Activated CD8-positive, alpha-beta T cell treated with anti-CD3 and anti-CD28 coated beads, Interleukin-2, amount 10 ng/mL, durations not matched to agents 7 days and 5 days (primary cell): ENCODE measurements around the gene HS3ST5. TPM values are rescaled to one million over a fixed set of nuclear protein-coding genes. Genes with fewer than 3 reads are reported as not detected.
A peak's percentile ranks its signal among the peaks of the same experiment; 100 is the strongest.

Experiments used
- ATAC-seq: fragments of 150-1000 bp; cut with Tn5 transposase; one replicate; pipeline ENCODE4 v1.10.0; 2021; ENCODE audit warnings: moderate library complexity
- CTCF ChIA-PET: fragments of 350-600 bp; sonication (Branson Sonifier 250); formaldehyde crosslinking; loops from one replicate; lab custom pipeline; 2021; ENCODE audit warnings: antibody characterized with exemption; lab: Charles Lee
- POLR2A ChIA-PET: fragments of 350-600 bp; sonication (Branson Sonifier 250); formaldehyde crosslinking; loops from one replicate; lab custom pipeline; 2021; ENCODE audit warnings: antibody characterized with exemption; lab: Charles Lee
- DNase-seq: peaks from one replicate; pipeline ENCODE4 v3.0.0-alpha.2; 2020
- H3K27ac Mint-ChIP-seq: one replicate; pipeline ENCODE4 v1.8.0; 2021; ENCODE audit warnings: mild to moderate bottlenecking, mixed read lengths
- H3K27me3 Mint-ChIP-seq: one replicate; pipeline ENCODE4 v1.8.0; 2021; ENCODE audit warnings: low read depth, mixed read lengths
- H3K36me3 Mint-ChIP-seq: one replicate; pipeline ENCODE4 v1.8.0; 2021; ENCODE audit warnings: low read depth, mixed read lengths
- H3K4me1 Mint-ChIP-seq: one replicate; pipeline ENCODE4 v1.8.0; 2021; ENCODE audit warnings: low read depth, mixed read lengths
- H3K4me3 Mint-ChIP-seq: one replicate; pipeline ENCODE4 v1.8.0; 2021; ENCODE audit warnings: mild to moderate bottlenecking, mixed read lengths
- H3K9me3 Mint-ChIP-seq: one replicate; pipeline ENCODE4 v1.8.0; 2022; ENCODE audit warnings: mixed read lengths; ENCODE audit not compliant: insufficient read depth
- total RNA-seq, 2 experiments: library from RNA; stranded (reverse); gene quantifications; one replicate each; pipeline ENCODE4 v1.2.3, GENCODE V29; 2021

The HS3ST5 gene
- total RNA-seq, result not detected

GRCh38 chr6:114342826-114343781, at the start of gene HS3ST5:
TSS of gene HS3ST5 (minus strand) at chr6:114343023. CDS start at chr6:114062845, 280,178 bp downstream.
- CTCF ChIA-PET, result interaction anchor here (1.5 kb wide), 1 partner anchor 24 kb away, joined by 4 read pairs; no protein-coding TSS in a partner anchor
- DNase-seq, result peak; percentile 22
- POLR2A ChIA-PET, result no interaction called here
- no peaks in the 10 kb centered on the region for H3K36me3 Mint-ChIP-seq
- peak; percentile 57 for ATAC-seq
- H3K27ac Mint-ChIP-seq, result no peak within 1 kb of the TSS
- H3K27me3 Mint-ChIP-seq, result peaks cover 44% of the 10 kb centered on the region
- H3K9me3 Mint-ChIP-seq, result no peaks in the 10 kb centered on the region
- no peak within 1 kb of the TSS for H3K4me3 Mint-ChIP-seq
- H3K4me1 Mint-ChIP-seq, result no peaks in the 10 kb centered on the region

- H3K27ac Mint-ChIP-seq, result no peak overlapping the region
- ChIA-PET CTCF (no interaction called here), POLR2A (no interaction called here)
- H3K4me1 Mint-ChIP-seq, result no peaks in the 10 kb centered on the region
- DNase-seq (no peak), ATAC-seq (no peak)
- H3K27me3 Mint-ChIP-seq, result no peaks in the 10 kb centered on the region
- no peaks in the 10 kb centered on the region for H3K9me3 Mint-ChIP-seq
- H3K36me3 Mint-ChIP-seq, result no peaks in the 10 kb centered on the region
- H3K4me3 Mint-ChIP-seq, result no peak overlapping the region
Observed at GRCh38 chr6:114390176-114390575, 47.4 kb upstream of the HS3ST5 start.

- H3K4me1 Mint-ChIP-seq, result no peaks in the 10 kb centered on the region
- no peaks in the 10 kb centered on the region for H3K36me3 Mint-ChIP-seq
- DNase-seq (no peak), ATAC-seq (no peak)
- no peaks in the 10 kb centered on the region for H3K27me3 Mint-ChIP-seq
- no peak overlapping the region for H3K27ac Mint-ChIP-seq
- POLR2A ChIA-PET, result no interaction called here
- no peaks in the 10 kb centered on the region for H3K9me3 Mint-ChIP-seq
- H3K4me3 Mint-ChIP-seq, result no peak overlapping the region
- CTCF ChIA-PET, result no interaction called here
Observed at GRCh38 chr6:114389111-114389510, 46.3 kb upstream of the HS3ST5 start.

GRCh38 chr6:114382406-114382805, 39.6 kb upstream of the HS3ST5 start:
- no peaks in the 10 kb centered on the region for H3K36me3 Mint-ChIP-seq
- CTCF ChIA-PET, result no interaction called here
- H3K27me3 Mint-ChIP-seq, result no peaks in the 10 kb centered on the region
- H3K4me3 Mint-ChIP-seq, result no peak overlapping the region
- DNase-seq, result no peak
- H3K27ac Mint-ChIP-seq, result no peak overlapping the region
- POLR2A ChIA-PET, result no interaction called here
- no peaks in the 10 kb centered on the region for H3K4me1 Mint-ChIP-seq
- ATAC-seq, result no peak
- H3K9me3 Mint-ChIP-seq, result no peaks in the 10 kb centered on the region

- Mint-ChIP-seq H3K4me1 (no peaks in the 10 kb centered on the region), H3K27me3 (no peaks in the 10 kb centered on the region), H3K36me3 (no peaks in the 10 kb centered on the region), H3K9me3 (no peaks in the 10 kb centered on the region), H3K4me3 (no peak overlapping the region), H3K27ac (no peak overlapping the region)
- ChIA-PET CTCF (no interaction called here), POLR2A (no interaction called here)
- no peak for DNase-seq
- no peak for ATAC-seq
Observed at GRCh38 chr6:114377881-114378280, 35.1 kb upstream of the HS3ST5 start.

GRCh38 chr6:114376611-114377175, 33.9 kb upstream of the HS3ST5 start:
- POLR2A ChIA-PET, result no interaction called here
- Mint-ChIP-seq H3K27ac (no peak overlapping the region), H3K9me3 (no peaks in the 10 kb centered on the region), H3K36me3 (no peaks in the 10 kb centered on the region), H3K27me3 (no peaks in the 10 kb centered on the region), H3K4me3 (no peak overlapping the region), H3K4me1 (no peaks in the 10 kb centered on the region)
- DNase-seq, result no peak
- ATAC-seq, result no peak
- CTCF ChIA-PET, result no interaction called here

GRCh38 chr6:114375541-114376192, 32.8 kb upstream of the HS3ST5 start:
- H3K9me3 Mint-ChIP-seq, result no peaks in the 10 kb centered on the region
- ChIA-PET POLR2A (no interaction called here), CTCF (no interaction called here)
- H3K27me3 Mint-ChIP-seq, result no peaks in the 10 kb centered on the region
- H3K36me3 Mint-ChIP-seq, result no peaks in the 10 kb centered on the region
- H3K27ac Mint-ChIP-seq, result no peak overlapping the region
- no peak overlapping the region for H3K4me3 Mint-ChIP-seq
- H3K4me1 Mint-ChIP-seq, result no peaks in the 10 kb centered on the region
- DNase-seq (no peak), ATAC-seq (no peak)

- ATAC-seq (no peak), DNase-seq (no peak)
- Mint-ChIP-seq H3K4me1 (no peaks in the 10 kb centered on the region), H3K27ac (no peak overlapping the region), H3K9me3 (no peaks in the 10 kb centered on the region), H3K27me3 (no peaks in the 10 kb centered on the region), H3K36me3 (no peaks in the 10 kb centered on the region), H3K4me3 (no peak overlapping the region)
- ChIA-PET POLR2A (no interaction called here), CTCF (interaction anchor here (1.0 kb wide), 1 partner anchor 24 kb away, joined by 4 read pairs; no protein-coding TSS in a partner anchor)
Observed at GRCh38 chr6:114367315-114367961, 24.6 kb upstream of the HS3ST5 start.

- H3K4me3 Mint-ChIP-seq, result no peak overlapping the region
- no peaks in the 10 kb centered on the region for H3K36me3 Mint-ChIP-seq
- H3K4me1 Mint-ChIP-seq, result no peaks in the 10 kb centered on the region
- POLR2A ChIA-PET, result no interaction called here
- no peaks in the 10 kb centered on the region for H3K27me3 Mint-ChIP-seq
- ATAC-seq, result no peak
- DNase-seq, result no peak
- no peaks in the 10 kb centered on the region for H3K9me3 Mint-ChIP-seq
- no peak overlapping the region for H3K27ac Mint-ChIP-seq
- CTCF ChIA-PET, result interaction anchor here (1.0 kb wide), 1 partner anchor 23 kb away, joined by 4 read pairs; no protein-coding TSS in a partner anchor
Observed at GRCh38 chr6:114366899-114367298, 24.1 kb upstream of the HS3ST5 start.

- CTCF ChIA-PET, result interaction anchor here (0.7 to 1.0 kb wide), 2 partner anchors 24 to 57 kb away, joined by 3 to 4 read pairs; no protein-coding TSS in a partner anchor
- POLR2A ChIA-PET, result no interaction called here
- no peaks in the 10 kb centered on the region for H3K27me3 Mint-ChIP-seq
- ATAC-seq (no peak), DNase-seq (no peak)
- no peaks in the 10 kb centered on the region for H3K36me3 Mint-ChIP-seq
- no peak overlapping the region for H3K27ac Mint-ChIP-seq
- H3K4me1 Mint-ChIP-seq, result no peaks in the 10 kb centered on the region
- H3K4me3 Mint-ChIP-seq, result no peak overlapping the region
- no peaks in the 10 kb centered on the region for H3K9me3 Mint-ChIP-seq
Observed at GRCh38 chr6:114364301-114364700, 21.5 kb upstream of the HS3ST5 start.

GRCh38 chr6:114362957-114363356, 20.1 kb upstream of the HS3ST5 start:
- ChIA-PET POLR2A (no interaction called here), CTCF (no interaction called here)
- no peaks in the 10 kb centered on the region for H3K9me3 Mint-ChIP-seq
- no peaks in the 10 kb centered on the region for H3K4me1 Mint-ChIP-seq
- DNase-seq, result no peak
- H3K27ac Mint-ChIP-seq, result no peak overlapping the region
- H3K27me3 Mint-ChIP-seq, result no peaks in the 10 kb centered on the region
- no peaks in the 10 kb centered on the region for H3K36me3 Mint-ChIP-seq
- H3K4me3 Mint-ChIP-seq, result no peak overlapping the region
- no peak for ATAC-seq
